ENCODE data around the gene CMTM6. TPM values are rescaled to one million over a fixed set of nuclear protein-coding genes. Genes with fewer than 3 reads are reported as not detected.

Gene CMTM6
- total and polyA plus RNA-seq, 2 of the 13 experiments (the other 11 are each of a cell fraction or from before 2014, with no cell fraction given) = 25.6 to 55.7 TPM

- TF ChIP-seq, protein P1, sequence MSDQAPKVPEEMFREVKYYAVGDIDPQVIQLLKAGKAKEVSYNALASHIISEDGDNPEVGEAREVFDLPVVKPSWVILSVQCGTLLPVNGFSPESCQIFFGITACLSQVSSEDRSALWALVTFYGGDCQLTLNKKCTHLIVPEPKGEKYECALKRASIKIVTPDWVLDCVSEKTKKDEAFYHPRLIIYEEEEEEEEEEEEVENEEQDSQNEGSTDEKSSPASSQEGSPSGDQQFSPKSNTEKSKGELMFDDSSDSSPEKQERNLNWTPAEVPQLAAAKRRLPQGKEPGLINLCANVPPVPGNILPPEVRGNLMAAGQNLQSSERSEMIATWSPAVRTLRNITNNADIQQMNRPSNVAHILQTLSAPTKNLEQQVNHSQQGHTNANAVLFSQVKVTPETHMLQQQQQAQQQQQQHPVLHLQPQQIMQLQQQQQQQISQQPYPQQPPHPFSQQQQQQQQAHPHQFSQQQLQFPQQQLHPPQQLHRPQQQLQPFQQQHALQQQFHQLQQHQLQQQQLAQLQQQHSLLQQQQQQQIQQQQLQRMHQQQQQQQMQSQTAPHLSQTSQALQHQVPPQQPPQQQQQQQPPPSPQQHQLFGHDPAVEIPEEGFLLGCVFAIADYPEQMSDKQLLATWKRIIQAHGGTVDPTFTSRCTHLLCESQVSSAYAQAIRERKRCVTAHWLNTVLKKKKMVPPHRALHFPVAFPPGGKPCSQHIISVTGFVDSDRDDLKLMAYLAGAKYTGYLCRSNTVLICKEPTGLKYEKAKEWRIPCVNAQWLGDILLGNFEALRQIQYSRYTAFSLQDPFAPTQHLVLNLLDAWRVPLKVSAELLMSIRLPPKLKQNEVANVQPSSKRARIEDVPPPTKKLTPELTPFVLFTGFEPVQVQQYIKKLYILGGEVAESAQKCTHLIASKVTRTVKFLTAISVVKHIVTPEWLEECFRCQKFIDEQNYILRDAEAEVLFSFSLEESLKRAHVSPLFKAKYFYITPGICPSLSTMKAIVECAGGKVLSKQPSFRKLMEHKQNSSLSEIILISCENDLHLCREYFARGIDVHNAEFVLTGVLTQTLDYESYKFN (CRISPR knock-in tag; conservative IDR thresholded peaks at IDR 0.05) = no peak
Observed at GRCh38 chr3:32499585-32499984, 3.1 kb downstream of the CMTM6 start (continued).

DNA sequence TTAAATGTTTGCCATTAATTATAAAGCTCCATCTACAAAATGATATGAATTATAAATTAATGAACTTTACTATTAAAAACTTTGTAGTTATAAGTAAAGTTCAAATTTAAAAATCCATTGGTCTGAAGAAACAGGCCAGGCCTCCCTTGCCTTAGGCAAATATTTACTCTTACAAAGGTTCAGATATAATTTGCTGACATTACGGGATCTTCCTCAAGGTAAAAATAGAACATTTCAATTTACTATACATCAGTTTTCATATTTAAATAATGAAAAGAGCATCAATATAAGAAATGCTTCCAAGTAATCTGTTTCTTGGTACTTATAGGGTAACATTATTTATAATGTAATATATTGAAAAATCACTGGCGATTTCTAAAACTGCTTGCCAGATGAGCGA, 3.7 kb downstream of the CMTM6 start:
- Histone ChIP-seq H3K79me2 (ENCODE audit: insufficient read depth, low read length) (peaks cover 39% of the 10 kb centered on the region), H3K4me2 (ENCODE audit: low read depth, low read length) (no peak overlapping the region; the same call in 1 of the 2 replicates), H3K27me3 (ENCODE audit: control insufficient read depth in 1 of 2, insufficient read depth in 2 of 2, low read length in 2 of 2) (no peaks in the 10 kb centered on the region; a peak in 1 of 5 replicates), H3K4me3 (replicated peaks in 1 of 3; ENCODE audit: insufficient read depth in 1 of 3, low read depth in 2 of 3, low read length in 3 of 3) (no peak overlapping the region), H2AFZ (ENCODE audit: low read length) (no peak overlapping the region), H3K27ac (ENCODE audit: extremely low read length, insufficient read depth, low read length) (no peak overlapping the region), H3K9me3 (ENCODE audit: low read length) (no peaks in the 10 kb centered on the region), H3K36me3 (replicated peaks in 1 of 2; ENCODE audit: control insufficient read depth in 1 of 2, insufficient read depth in 2 of 2, low read length in 2 of 2) (no peaks in the 10 kb centered on the region), H3K9ac (ENCODE audit: insufficient read depth, low read depth, low read length) (no peak overlapping the region), H3K4me1 (ENCODE audit: insufficient read depth, low read length) (peaks cover 49% of the 10 kb centered on the region), H4K20me1 (ENCODE audit: insufficient read depth, low read length) (no peaks in the 10 kb centered on the region)
- in situ Hi-C loops (cut with HindIII; ENCODE audit: extremely low pct_ligation_motif_present, low pct_unique_long_range_greater_than_20kb) = no loop called here
- ATAC-seq (no peak), FAIRE-seq (no peak), DNase-seq (ENCODE audit: low spot score) (no peak)
- POLR2A ChIA-PET = no interaction called here
- no TSS peak for BruUV-seq (replicated peaks)
- intact Hi-C loops (cut with micrococcal nuclease; ENCODE audit: unreplicated experiment) = no loop called here
- CTCF ChIA-PET (ENCODE audit: low intra/inter-chr PET ratio, low total read pairs) = no interaction called here
- peak; percentile 48 for TF ChIP-seq MAFF (IDR thresholded peaks at IDR 0.05; ENCODE audit: low read depth, low read length)
- TF ChIP-seq MAFK (conservative IDR thresholded peaks at IDR 0.05 in 1 of 2, IDR thresholded peaks at IDR 0.05 in 1 of 2; ENCODE audit: low read length in 2 of 2) = peak; percentile 60 to 68; a peak in 3 of 4 replicates
- no peak for TF ChIP-seq RAD51 (IDR thresholded peaks at IDR 0.05; ENCODE audit: borderline replicate concordance)
- WGBS (ENCODE audit: low lambda C conversion rate) = 79% methylated on average over 3 of the region's 3 CpGs
